Loucy (cell line): ENCODE data around the gene FOXJ2.
A peak's percentile ranks its signal among the peaks of the same experiment; 100 is the strongest.

Source experiments
- H2AFZ ChIP-seq: fragments of 200-600 bp; sonication (generic); 2 replicates; pipeline ENCODE4 v1.6.0; 2016; ENCODE audit warnings: antibody characterized with exemption, mild to moderate bottlenecking, low read length, moderate library complexity
- H3F3A ChIP-seq: fragments of 200-600 bp; 2 replicates; pipeline ENCODE4 v1.6.0; 2016; ENCODE audit warnings: antibody characterized with exemption, low read depth, mild to moderate bottlenecking
- H3K27me3 ChIP-seq: fragments of 200-600 bp; sonication (generic); 2 replicates; pipeline ENCODE4 v1.6.1; 2014; ENCODE audit warnings: low read length, mild to moderate bottlenecking; ENCODE audit not compliant: insufficient read depth, poor library complexity, severe bottlenecking
- H3K36me3 ChIP-seq: fragments of 200-600 bp; sonication (generic); 2 replicates; pipeline ENCODE4 v1.6.1; 2016; ENCODE audit warnings: low read length; ENCODE audit not compliant: insufficient read depth
- H3K4me1 ChIP-seq: fragments of 200-600 bp; sonication (generic); 2 replicates; pipeline ENCODE4 v1.5.1; 2014; ENCODE audit warnings: low read length, mild to moderate bottlenecking; ENCODE audit not compliant: insufficient read depth, poor library complexity, severe bottlenecking
- H3K4me2 ChIP-seq: fragments of 200-600 bp; sonication (generic); 2 replicates; pipeline ENCODE4 v1.6.0; 2014; ENCODE audit warnings: antibody characterized with exemption, low read length, low read depth, mild to moderate bottlenecking; ENCODE audit not compliant: poor library complexity, severe bottlenecking
- H3K4me3 ChIP-seq: fragments of 200-600 bp; sonication (generic); 2 replicates; pipeline ENCODE4 v1.5.1; 2014; ENCODE audit warnings: low read length, mild to moderate bottlenecking, mixed read lengths; ENCODE audit not compliant: poor library complexity, severe bottlenecking
- H3K79me2 ChIP-seq: fragments of 200-600 bp; sonication (generic); 2 replicates; pipeline ENCODE4 v1.6.1; 2014; ENCODE audit warnings: low read length; ENCODE audit not compliant: insufficient read depth
- H3K9ac ChIP-seq: fragments of 200-600 bp; sonication (generic); 2 replicates; pipeline ENCODE4 v1.6.0; 2014; ENCODE audit warnings: mild to moderate bottlenecking, low read depth, low read length, moderate library complexity; ENCODE audit not compliant: poor library complexity, severe bottlenecking
- H3K9me2 ChIP-seq: fragments of 200-600 bp; sonication (generic); replicated peaks from 2 replicates; pipeline ENCODE4 v1.6.1; 2016; ENCODE audit warnings: low read depth, low read length, mixed read lengths
- H3K9me3 ChIP-seq: fragments of 200-600 bp; sonication (generic); 2 replicates; pipeline ENCODE4 v1.6.1; 2014; ENCODE audit warnings: mild to moderate bottlenecking, antibody characterized with exemption, low read length, low read depth; ENCODE audit not compliant: insufficient read depth
- H4K20me1 ChIP-seq: fragments of 200-600 bp; sonication (generic); 2 replicates; pipeline ENCODE4 v1.6.0; 2014; ENCODE audit warnings: antibody characterized with exemption, low read length, mild to moderate bottlenecking; ENCODE audit not compliant: insufficient read depth, poor library complexity, severe bottlenecking
- EZH2phosphoT487 ChIP-seq: fragments of 200-600 bp; IDR thresholded peaks from 2 replicates; pipeline ENCODE4 v1.6.1; 2018; ENCODE audit warnings: antibody characterized with exemption, mild to moderate bottlenecking, moderate library complexity, borderline replicate concordance
- TF ChIP-seq, protein P1 (sequence below): fragments of 200-600 bp; sonication (generic); conservative IDR thresholded peaks from 2 replicates; pipeline ENCODE4 v1.5.1; 2014; ENCODE audit warnings: mild to moderate bottlenecking, antibody characterized with exemption, low read length

The FOXJ2 gene

DNA sequence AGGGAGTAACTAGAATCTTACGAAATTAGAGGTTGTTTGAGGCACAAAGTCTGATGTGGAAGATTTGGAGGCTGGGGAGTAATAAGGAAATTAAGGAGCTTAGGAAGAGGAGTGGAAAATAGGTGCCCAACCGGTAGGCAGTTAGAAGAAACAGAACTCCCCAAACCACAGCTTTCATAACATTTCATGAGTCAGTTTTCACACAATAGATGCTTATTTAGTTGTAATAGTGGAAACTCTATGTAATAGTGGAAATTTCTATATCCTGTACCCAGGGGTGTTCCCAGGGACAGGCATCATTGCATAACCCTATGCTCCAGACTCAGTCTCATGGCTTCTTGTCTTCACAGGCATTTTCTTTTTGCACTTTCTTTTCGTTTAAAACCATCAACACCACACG is 25.3 kb downstream of the FOXJ2 start:
- Histone ChIP-seq H3K4me3 (no peak overlapping the region), H3K9me2 (no peaks in the 10 kb centered on the region), H3K9me3 (no peaks in the 10 kb centered on the region), H3K79me2 (no peaks in the 10 kb centered on the region), H3K27me3 (no peaks in the 10 kb centered on the region), H3K4me2 (no peak overlapping the region), H4K20me1 (no peaks in the 10 kb centered on the region), H3K36me3 (peaks cover 8% of the 10 kb centered on the region; the same call in 1 of the 2 replicates), H2AFZ (no peak overlapping the region), H3K9ac (no peak overlapping the region), H3K4me1 (no peaks in the 10 kb centered on the region), H3F3A (no peaks in the 10 kb centered on the region)
- TF ChIP-seq, protein P1, sequence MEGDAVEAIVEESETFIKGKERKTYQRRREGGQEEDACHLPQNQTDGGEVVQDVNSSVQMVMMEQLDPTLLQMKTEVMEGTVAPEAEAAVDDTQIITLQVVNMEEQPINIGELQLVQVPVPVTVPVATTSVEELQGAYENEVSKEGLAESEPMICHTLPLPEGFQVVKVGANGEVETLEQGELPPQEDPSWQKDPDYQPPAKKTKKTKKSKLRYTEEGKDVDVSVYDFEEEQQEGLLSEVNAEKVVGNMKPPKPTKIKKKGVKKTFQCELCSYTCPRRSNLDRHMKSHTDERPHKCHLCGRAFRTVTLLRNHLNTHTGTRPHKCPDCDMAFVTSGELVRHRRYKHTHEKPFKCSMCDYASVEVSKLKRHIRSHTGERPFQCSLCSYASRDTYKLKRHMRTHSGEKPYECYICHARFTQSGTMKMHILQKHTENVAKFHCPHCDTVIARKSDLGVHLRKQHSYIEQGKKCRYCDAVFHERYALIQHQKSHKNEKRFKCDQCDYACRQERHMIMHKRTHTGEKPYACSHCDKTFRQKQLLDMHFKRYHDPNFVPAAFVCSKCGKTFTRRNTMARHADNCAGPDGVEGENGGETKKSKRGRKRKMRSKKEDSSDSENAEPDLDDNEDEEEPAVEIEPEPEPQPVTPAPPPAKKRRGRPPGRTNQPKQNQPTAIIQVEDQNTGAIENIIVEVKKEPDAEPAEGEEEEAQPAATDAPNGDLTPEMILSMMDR: no peak
- no peak for TF ChIP-seq EZH2phosphoT487

- Histone ChIP-seq H3K36me3 (peaks cover 4% of the 10 kb centered on the region; the same call in 1 of the 2 replicates), H3F3A (no peaks in the 10 kb centered on the region), H3K9me2 (no peaks in the 10 kb centered on the region), H3K4me3 (no peak overlapping the region), H3K9ac (no peak overlapping the region), H3K4me1 (peaks cover 3% of the 10 kb centered on the region), H4K20me1 (no peaks in the 10 kb centered on the region), H3K79me2 (no peaks in the 10 kb centered on the region), H2AFZ (no peak overlapping the region), H3K27me3 (no peaks in the 10 kb centered on the region), H3K4me2 (no peak overlapping the region), H3K9me3 (no peaks in the 10 kb centered on the region)
- no peak for TF ChIP-seq EZH2phosphoT487
- TF ChIP-seq, protein P1: no peak
Measured at GRCh38 chr12:8058506-8058905, 26.0 kb downstream of the FOXJ2 start.

GRCh38 chr12:8064131-8064530 is 31.6 kb downstream of the FOXJ2 start:
- H3K36me3 ChIP-seq: no peaks in the 10 kb centered on the region
- H3K9me2 ChIP-seq: no peaks in the 10 kb centered on the region

More at GRCh38 chr12:8064131-8064530, 31.6 kb downstream of the FOXJ2 start:
- no peak for TF ChIP-seq EZH2phosphoT487
- TF ChIP-seq, protein P1: no peak
- Histone ChIP-seq H3F3A (peaks cover 8% of the 10 kb centered on the region), H4K20me1 (no peaks in the 10 kb centered on the region), H3K79me2 (no peaks in the 10 kb centered on the region), H3K4me3 (no peak overlapping the region), H2AFZ (no peak overlapping the region), H3K9ac (no peak overlapping the region), H3K9me3 (no peaks in the 10 kb centered on the region), H3K4me1 (peaks cover 31% of the 10 kb centered on the region), H3K4me2 (peak overlapping the region; percentile 0), H3K27me3 (no peaks in the 10 kb centered on the region)
